Left kidney (tissue), 2 donors: ENCODE data around the gene NUDT19. TPM values are rescaled to one million over a fixed set of nuclear protein-coding genes. Genes with fewer than 3 reads are reported as not detected.
"Not testable (repeated sequence)": the region's sequence is repeated elsewhere in the genome, so short reads cannot be mapped to it uniquely, and the experiment has no call there.

Experiments
- DNase-seq: peaks from one replicate; pipeline ENCODE4 v3.0.0-alpha.2; 2013
- polyA plus RNA-seq: library from polyadenylated mRNA; unstranded; fragments of 120-200 nt; gene quantifications from one replicate; pipeline ENCODE4 v1.2.1, GENCODE V29; 2013; ENCODE audit not compliant: insufficient read length

Gene NUDT19
- polyA plus RNA-seq, 1 donor = 12.3 TPM

DNA sequence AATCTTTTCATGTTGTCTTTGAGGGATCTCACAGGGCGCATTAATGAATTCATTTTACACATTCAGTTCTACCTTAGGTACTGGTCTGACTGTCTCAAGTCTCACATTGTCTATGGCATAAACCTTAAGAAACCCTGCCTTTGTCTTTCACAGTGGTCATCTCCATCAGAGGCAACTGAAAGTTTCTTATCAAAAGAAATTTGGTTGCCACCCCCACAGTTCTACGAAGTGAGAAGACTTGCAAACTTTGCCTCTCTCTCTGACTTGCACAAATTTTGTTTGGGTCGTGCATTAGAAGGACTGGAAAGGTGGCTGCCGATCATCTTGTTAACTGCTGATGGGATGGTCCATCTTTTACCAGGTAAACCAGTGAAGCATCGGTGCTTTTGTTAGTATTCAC lies 17.4 kb downstream of the NUDT19 start:
- no peak for DNase-seq

DNA sequence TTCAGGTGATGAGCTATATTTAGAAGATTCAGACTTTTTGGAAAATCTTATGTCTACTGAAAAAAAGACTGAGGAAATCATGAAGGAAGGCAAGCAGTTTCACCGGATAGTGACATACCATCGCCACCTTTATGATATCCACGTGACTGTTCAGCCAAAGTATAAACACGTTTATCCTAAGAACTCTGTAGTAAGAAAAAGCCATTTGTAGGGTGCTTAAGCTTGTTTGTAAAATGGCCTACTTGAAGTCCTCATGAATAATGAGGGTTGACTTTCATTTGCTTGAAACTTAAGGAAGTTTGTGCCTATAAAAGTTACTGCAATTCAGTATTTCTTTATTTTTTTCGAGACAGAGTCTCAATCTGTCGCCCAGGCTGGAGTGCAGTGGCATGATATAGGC lies 20.1 kb downstream of the NUDT19 start:
- DNase-seq = no peak

DNA sequence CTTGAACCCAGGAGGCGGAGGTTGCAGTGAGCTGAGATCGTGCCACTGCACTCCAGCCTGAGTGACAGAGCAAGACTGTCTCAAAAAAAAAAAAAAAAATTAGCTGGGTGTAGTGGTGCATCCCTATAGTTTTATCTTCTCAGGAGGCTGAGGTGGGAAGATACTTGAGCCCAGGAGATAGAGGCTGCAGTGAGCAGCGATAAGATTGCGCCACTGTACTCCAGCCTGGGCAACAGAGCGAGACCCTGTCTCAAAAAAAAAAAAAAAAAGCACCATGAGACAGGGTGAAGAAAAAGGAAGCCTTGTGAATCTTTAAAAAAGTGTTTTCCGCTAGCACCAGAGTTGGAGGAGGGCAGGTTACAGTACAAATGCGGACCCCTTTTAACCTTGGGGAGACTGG lies 24.6 kb downstream of the NUDT19 start:
- DNase-seq = not testable (repeated sequence)

DNA sequence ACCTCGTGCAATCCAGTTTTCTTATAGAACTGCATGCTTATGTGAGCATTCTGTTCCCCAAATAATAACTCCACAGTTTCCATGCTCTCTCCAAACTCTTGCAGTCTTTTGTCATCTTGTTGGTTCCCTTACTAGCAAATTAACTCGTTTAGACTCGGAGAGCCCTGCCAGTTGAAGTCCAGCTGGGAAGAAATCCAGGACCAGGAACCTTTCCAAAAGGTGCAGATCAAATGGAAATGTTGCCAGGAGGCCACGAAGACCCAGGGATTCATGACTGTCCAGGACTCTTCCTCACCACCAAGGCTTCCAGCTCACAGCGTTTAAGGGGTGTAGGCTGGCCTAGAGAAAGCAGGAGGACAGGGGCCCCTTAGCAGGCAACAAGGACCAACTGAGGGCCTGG lies 25.9 kb downstream of the NUDT19 start:
- DNase-seq = no peak

- no peak for DNase-seq
These were observed 26.7 kb downstream of the NUDT19 start for GRCh38 chr19:32718286-32718685.

- no peak for DNase-seq
These were observed 28.0 kb downstream of the NUDT19 start, which contains the start of gene TDRD12 for GRCh38 chr19:32719611-32720059. TSS of gene TDRD12 (plus strand) at chr19:32719767. CDS start at chr19:32720073, 306 bp downstream.

DNA sequence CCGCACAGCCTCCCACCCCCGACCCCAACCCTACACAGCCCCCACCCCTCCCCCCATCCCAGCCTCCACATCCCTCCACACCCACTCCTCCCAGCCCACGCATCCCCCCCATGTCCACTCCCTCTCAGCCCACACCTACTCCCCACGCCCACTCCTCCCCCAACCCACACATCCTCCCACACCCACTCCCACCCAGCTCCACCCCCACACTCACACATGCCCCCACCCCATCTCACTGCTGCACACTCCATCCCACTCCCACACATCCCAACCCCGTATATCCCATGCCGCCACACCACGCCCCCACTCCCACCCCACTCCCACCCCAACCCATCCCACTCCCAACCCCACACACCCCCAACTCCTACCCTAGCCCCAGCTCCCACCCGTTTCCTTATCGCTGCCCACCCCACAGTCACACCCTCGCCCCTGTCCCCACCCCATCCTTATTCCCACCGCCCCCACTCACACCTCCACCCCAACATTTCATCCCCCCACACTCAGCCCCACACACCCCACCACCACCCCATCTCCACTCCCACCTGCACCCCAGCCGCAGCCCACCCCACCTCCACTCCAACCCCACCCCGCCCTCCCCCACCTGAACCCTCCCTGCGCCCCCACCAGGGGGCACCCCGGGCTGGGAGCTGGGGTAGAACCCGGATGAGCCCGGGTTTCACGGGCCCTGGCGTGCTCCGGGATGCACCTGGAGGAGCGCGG lies 28.8 kb downstream of the NUDT19 start:
- no peak for DNase-seq

DNA sequence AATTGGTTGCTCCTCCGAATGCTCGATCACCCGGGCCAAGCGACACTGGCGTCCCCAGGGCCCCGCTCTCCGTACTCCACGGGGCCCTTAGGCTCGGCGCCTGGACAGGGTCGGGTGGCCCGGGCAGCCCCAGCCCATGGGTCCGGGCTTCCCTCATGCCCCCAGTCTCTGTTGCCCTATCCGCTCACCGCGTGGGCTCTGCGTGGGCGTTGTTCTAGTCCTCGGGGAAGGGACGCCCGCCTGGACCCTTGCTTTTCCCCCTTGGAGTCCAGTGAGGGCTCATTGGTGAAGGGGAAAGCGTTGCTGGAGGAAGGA lies 29.3 kb downstream of the NUDT19 start:
- no peak for DNase-seq

DNA sequence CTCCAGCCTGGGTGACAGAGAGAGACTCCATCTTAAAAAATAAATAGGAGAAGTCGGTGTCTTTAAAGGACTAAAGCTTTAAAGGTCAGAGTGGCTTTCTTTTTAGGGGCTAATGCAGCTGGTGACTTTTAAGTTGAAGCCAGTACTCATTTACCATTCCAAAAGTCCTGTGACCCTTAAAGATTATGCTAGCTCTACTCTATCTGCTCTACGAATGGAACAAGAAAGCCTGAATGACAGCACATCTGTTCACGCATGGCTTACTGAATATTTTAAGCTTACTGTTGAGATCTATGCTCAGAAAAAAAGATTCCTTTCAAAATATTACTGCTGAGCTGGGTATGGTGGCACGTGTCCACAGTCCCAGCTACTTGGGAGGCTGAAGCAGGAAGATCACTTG lies 44.3 kb downstream of the NUDT19 start:
- DNase-seq = no peak

GRCh38 chr19:32743021-32743420 lies 51.4 kb downstream of the NUDT19 start:
- DNase-seq = no peak

GRCh38 chr19:32743447-32743846 lies 51.8 kb downstream of the NUDT19 start:
- no peak for DNase-seq

DNA sequence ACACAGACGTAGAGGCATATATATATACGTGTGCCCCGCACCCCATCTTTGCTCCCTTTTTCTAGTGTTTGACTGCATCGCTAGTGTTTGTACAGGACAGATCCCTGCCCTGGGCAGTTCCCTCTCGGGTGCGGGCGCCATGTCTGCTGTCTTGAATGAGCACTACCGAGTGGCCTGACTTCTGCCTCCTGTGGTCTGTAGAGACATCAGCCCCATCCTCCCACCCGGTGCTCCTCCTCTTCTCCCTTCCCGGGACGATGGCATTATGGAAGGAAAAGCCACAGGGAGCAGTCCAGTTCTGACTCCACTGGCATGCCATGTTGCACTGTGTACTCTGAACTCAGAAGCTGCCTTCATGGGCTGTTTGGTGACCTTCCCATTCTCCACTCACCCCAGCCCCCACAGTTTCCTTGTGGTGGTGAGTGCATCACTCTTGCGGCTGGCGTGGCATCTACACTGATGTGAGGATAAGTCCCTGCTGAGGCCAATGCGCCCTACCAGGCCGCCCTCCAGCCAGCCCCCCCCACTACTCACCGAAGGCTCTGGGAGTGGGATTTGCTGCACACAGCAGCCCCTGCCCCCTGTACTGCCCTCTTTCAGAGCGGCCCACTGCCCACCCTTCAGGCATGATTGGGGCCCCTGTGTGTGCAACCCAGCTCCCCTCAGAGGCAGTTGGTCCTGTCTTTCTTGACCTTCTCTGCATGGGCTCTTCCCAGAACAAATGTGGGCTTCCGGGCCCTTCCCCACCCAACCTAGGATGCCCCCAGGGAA lies 53.1 kb downstream of the NUDT19 start:
- no peak for DNase-seq

DNA sequence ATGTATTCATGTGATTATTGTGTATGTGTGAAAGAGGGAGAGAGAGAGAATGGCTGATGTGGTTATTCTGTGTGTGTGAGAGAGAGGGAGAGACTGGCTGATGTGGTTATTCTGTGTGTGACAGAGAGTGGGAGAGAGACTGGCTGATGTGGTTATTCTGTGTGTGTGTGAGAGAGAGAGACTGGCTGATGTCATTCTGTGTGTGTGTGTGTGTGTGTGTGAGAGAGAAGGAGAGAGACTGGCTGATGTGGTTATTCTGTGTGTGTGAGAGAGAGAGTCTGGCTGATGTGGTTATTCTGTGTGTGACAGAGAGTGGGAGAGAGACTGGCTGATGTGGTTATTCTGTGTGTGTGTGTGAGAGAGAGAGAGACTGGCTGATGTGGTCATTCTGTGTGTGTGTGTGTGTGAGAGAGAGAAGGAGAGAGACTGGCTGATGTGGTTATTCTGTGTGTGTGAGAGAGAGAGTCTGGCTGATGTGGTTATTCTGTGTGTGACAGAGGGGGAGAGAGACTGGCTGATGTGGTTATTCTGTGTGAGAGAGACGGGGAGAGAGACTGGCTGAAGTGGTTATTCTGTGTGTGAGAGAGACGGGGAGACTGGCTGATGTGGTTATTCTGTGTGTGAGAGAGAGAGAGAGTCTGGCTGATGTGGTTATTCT lies 54.1 kb downstream of the NUDT19 start:
- not testable (repeated sequence) for DNase-seq

GRCh38 chr19:32746631-32747196 lies 55.1 kb downstream of the NUDT19 start:
- not testable (repeated sequence) for DNase-seq

DNA sequence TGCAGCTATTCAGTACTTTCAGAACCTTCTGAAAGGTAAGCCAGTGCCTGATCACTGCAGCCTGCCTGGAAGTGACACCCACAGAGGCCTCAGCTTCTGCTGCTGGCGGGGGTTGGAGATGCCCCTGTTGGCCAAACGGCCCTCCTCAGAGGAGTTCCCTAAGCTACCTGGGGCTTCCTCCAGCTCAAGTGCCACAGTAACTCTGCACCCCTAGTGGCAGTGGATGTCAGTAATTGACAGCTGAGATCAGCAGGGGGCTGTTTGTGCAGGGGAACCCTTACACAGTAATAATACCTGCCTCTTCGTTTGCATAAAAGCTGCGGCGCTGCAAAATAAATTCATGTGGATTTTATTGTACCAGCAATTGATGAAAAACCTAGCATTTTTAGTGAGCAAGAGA lies 56.9 kb downstream of the NUDT19 start:
- DNase-seq = no peak

DNA sequence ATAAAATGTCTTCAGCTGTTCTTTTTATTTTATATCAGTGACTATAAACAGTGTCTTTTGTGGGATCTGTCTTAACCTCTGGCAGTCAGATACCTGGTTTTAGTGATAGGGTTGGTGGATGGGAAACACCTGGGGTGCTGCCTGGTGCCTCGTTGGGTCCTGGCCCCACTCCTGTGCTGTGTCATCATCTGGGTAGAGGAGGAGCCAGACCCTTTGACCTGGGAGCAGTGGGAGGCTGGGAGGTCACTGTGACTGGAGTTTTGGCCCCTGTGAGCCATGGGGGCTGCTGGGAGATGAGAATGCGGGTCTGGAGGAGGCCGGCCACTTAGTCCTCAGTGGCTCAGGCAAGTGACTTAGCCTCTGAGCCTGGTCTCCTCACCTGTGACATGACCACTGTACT lies 57.3 kb downstream of the NUDT19 start:
- DNase-seq = no peak

DNA sequence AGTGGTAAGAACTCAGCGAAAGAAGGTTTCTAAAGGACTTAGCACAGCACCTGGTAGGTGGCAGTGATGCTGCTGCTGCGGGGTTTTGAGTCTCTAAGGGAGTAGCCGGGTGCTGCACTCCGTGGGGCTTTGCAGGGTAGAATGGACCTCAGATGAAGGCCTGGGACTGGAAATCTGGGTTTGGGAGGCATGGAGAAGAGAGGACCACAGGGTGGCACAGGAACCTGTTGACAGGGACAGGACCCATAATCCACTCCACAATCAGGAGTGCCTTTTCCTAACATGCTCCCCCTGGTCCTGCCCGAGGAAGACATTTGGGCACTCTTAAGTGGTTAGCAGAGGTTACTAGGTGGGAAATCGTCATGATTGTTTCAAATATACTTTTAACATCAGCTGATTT lies 57.7 kb downstream of the NUDT19 start:
- DNase-seq = no peak

- DNase-seq = no peak
These were observed 58.9 kb downstream of the NUDT19 start for GRCh38 chr19:32750441-32751055.

- DNase-seq = no peak
These were observed 59.4 kb downstream of the NUDT19 start for GRCh38 chr19:32751066-32751465.

DNA sequence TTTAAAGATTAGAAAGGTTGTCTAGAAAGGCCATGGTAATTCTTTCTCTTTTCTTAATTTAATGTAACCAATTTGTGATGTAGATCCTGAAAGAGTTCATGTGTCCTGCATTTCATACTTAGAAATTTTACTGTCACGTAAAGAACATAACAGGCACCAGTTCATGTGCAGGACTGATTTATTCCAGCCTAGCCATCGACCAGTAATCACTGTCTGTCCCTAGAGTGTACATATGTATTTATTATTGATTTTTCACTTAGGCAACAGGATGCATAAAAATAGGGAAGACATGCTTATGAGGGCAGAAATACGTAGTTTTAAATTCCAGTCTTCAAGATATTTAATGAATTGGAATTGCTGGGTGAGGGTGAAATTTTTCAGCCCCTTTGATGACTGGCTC lies 65.6 kb downstream of the NUDT19 start:
- no peak for DNase-seq
